Endodermal cell (in vitro differentiated cells): ENCODE data around the gene ASB1. TPM values are rescaled to one million over a fixed set of nuclear protein-coding genes. Genes with fewer than 3 reads are reported as not detected.

ENCODE experiments used
- DNase-seq: peaks from one replicate; pipeline ENCODE4 v3.0.0-alpha.2; 2017
- H3K27ac ChIP-seq: 2 replicates; pipeline ENCODE4 v1.5.1; 2013; ENCODE audit warnings: mild to moderate bottlenecking, low read depth, low read length, moderate library complexity
- H3K27me3 ChIP-seq: 2 replicates; pipeline ENCODE4 v1.6.1; 2013; ENCODE audit warnings: mild to moderate bottlenecking, low read length, moderate library complexity; ENCODE audit not compliant: insufficient read depth, control insufficient read depth, poor library complexity, severe bottlenecking
- H3K36me3 ChIP-seq: 2 replicates; pipeline ENCODE4 v1.7.0; 2013; ENCODE audit warnings: mild to moderate bottlenecking, low read length, moderate library complexity; ENCODE audit not compliant: control insufficient read depth, insufficient read depth
- H3K4me1 ChIP-seq: one replicate; pipeline ENCODE4 v1.7.0; 2013; ENCODE audit warnings: low read length; ENCODE audit not compliant: control insufficient read depth, insufficient read depth
- H3K4me3 ChIP-seq: 2 replicates; pipeline ENCODE4 v1.5.1; 2013; ENCODE audit warnings: mild to moderate bottlenecking, low read length, moderate library complexity
- H3K9ac ChIP-seq: 2 replicates; pipeline ENCODE4 v1.6.1; 2013; ENCODE audit warnings: mild to moderate bottlenecking, low read length, moderate library complexity; ENCODE audit not compliant: poor library complexity, severe bottlenecking; ENCODE audit errors: extremely low read depth
- H3K9me3 ChIP-seq: 2 replicates; pipeline ENCODE4 v1.6.1; 2013; ENCODE audit warnings: mild to moderate bottlenecking, low read length, moderate library complexity; ENCODE audit not compliant: control insufficient read depth
- H3K27ac Mint-ChIP-seq: 2 replicates; pipeline ENCODE4 v1.8.0; 2020; ENCODE audit warnings: mixed read lengths
- H3K27me3 Mint-ChIP-seq: 2 replicates; pipeline ENCODE4 v1.8.0; 2021; ENCODE audit warnings: mild to moderate bottlenecking, mixed read lengths; ENCODE audit not compliant: insufficient read depth
- H3K36me3 Mint-ChIP-seq: 2 replicates; pipeline ENCODE4 v1.8.0; 2020; ENCODE audit warnings: low read depth, mixed read lengths
- H3K4me1 Mint-ChIP-seq: 2 replicates; pipeline ENCODE4 v1.8.0; 2020; ENCODE audit warnings: mixed read lengths
- H3K4me3 Mint-ChIP-seq: 2 replicates; pipeline ENCODE4 v1.8.0; 2020; ENCODE audit warnings: mild to moderate bottlenecking, moderate library complexity, mixed read lengths
- H3K9me3 Mint-ChIP-seq: 2 replicates; pipeline ENCODE4 v1.8.0; 2020; ENCODE audit warnings: mild to moderate bottlenecking, mixed read lengths
- WGBS, 2 experiments: methylation state at CpG; one replicate each; pipeline versions ENCODE4 v1.1.5 to v1.1.7; 2013; ENCODE audit warnings: missing lambda C conversion rate in 2 of 2, mixed read lengths in 1 of 2; ENCODE audit not compliant: insufficient coverage in 1 of 2, insufficient read length in 1 of 2; 5-methylcytosine and 5-hydroxymethylcytosine counted together
- total RNA-seq, 2 donors: library from RNA; stranded (reverse); fragmentation: NEBNext Ultra II Directional in 1 of 2; extraction: Animal tissue kit (Norgen Biotek cat#: 25700) in 1 of 2; gene quantifications; 2 replicates in 1 of 2; 3 replicates in 1 of 2; pipeline ENCODE4 v1.2.1, GENCODE V29; 2021
- TF ChIP-seq, protein P1 (sequence below): fragments of 200-600 bp; sonication (generic); conservative IDR thresholded peaks from 2 replicates; pipeline ENCODE4 v1.5.0; 2021; ENCODE audit warnings: antibody characterized with exemption, mild to moderate bottlenecking

Gene ASB1
- total RNA-seq, 2 donors from 2014 or later = 39.0 to 39.6 TPM

DNA sequence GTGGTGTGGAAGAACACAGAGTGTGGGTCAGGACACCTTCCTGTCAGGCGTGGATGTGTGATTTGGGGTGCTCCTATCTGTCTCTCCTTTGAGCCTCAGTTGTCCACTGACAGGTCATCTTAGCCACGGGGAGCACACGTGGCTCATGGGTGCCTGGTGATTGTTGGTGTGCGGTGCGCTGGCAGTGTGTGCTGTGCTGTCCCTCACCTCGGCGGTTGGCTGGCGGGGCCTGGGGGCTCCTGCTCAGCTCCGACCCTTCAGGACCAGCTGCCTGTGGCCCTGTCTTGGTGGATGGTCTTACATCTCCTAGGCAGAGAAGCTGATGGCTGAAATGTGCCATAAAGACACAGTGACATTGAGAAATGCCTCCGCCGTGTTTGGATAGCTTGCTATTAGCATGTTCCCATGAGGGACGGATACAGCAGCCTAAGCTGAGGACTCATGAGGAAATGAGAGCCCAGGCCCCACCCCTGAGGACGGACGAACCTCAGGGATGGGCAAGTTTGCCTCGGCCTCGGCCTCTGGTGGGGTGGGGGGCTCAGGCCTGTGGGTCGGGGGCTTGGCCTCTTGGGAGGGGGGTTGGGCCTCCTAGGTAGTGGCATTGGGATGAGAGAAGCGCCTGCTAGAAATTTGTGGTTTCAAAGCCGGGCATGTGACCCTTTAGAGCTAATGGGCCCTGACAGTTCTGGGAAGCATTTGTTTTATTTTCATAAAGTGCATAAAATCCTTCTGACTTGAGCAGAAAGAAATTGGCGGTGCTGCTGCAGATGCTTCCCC lies 20.3 kb upstream of the ASB1 start:
- no peaks in the 10 kb centered on the region for H3K27me3 ChIP-seq
- H3K4me1 ChIP-seq = no peaks in the 10 kb centered on the region
- H3K36me3 ChIP-seq = no peaks in the 10 kb centered on the region
- H3K27ac ChIP-seq = no peak overlapping the region
- no peaks in the 10 kb centered on the region for H3K9me3 ChIP-seq
- Mint-ChIP-seq H3K27me3 (no peaks in the 10 kb centered on the region), H3K4me1 (peaks cover 11% of the 10 kb centered on the region), H3K9me3 (no peaks in the 10 kb centered on the region), H3K4me3 (no peak overlapping the region), H3K27ac (peak overlapping the region; percentile 35), H3K36me3 (peaks cover 27% of the 10 kb centered on the region)
- 92 to 93% methylated on average over 9 to 20 of the region's 20 CpGs for WGBS, 2 experiments
- H3K4me3 ChIP-seq = no peak overlapping the region
- TF ChIP-seq, protein P1, sequence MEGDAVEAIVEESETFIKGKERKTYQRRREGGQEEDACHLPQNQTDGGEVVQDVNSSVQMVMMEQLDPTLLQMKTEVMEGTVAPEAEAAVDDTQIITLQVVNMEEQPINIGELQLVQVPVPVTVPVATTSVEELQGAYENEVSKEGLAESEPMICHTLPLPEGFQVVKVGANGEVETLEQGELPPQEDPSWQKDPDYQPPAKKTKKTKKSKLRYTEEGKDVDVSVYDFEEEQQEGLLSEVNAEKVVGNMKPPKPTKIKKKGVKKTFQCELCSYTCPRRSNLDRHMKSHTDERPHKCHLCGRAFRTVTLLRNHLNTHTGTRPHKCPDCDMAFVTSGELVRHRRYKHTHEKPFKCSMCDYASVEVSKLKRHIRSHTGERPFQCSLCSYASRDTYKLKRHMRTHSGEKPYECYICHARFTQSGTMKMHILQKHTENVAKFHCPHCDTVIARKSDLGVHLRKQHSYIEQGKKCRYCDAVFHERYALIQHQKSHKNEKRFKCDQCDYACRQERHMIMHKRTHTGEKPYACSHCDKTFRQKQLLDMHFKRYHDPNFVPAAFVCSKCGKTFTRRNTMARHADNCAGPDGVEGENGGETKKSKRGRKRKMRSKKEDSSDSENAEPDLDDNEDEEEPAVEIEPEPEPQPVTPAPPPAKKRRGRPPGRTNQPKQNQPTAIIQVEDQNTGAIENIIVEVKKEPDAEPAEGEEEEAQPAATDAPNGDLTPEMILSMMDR = no peak
- no peak overlapping the region for H3K9ac ChIP-seq
- DNase-seq = no peak

- H3K36me3 ChIP-seq = no peaks in the 10 kb centered on the region
- Mint-ChIP-seq H3K27me3 (no peaks in the 10 kb centered on the region), H3K36me3 (peaks cover 23% of the 10 kb centered on the region), H3K27ac (no peak overlapping the region), H3K4me3 (no peak overlapping the region), H3K4me1 (peaks cover 11% of the 10 kb centered on the region), H3K9me3 (no peaks in the 10 kb centered on the region)
- H3K27ac ChIP-seq = no peak overlapping the region
- no peak overlapping the region for H3K4me3 ChIP-seq
- H3K9me3 ChIP-seq = no peaks in the 10 kb centered on the region
- no peaks in the 10 kb centered on the region for H3K27me3 ChIP-seq
- H3K4me1 ChIP-seq = no peaks in the 10 kb centered on the region
- no peak overlapping the region for H3K9ac ChIP-seq
- DNase-seq = no peak
- TF ChIP-seq, protein P1 = no peak
- 87% methylated on average over 8 of the region's 8 CpGs; no CpG with 5 or more reads in 1 of the 2 experiments for WGBS, 2 experiments
Observed at GRCh38 chr2:238406998-238407285, 19.8 kb upstream of the ASB1 start.

DNA sequence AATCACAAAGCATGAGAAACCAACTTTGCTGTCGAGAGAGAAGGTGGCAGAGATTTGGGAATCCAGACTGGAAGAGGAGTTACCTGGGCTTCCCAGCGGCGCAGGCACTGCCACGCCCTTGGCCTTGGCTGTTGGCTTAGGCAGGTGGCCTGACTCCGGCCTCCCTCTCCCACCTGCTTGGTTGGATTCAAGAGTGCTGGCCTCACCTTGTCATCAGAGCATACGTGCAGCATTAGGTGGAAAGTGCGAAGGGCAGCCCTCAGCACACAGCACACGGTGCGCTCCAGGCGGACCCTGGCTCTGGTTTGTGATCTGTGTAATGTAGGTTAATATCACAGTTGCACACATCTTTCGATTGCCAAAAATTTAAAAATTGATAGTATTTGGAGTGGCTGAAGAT lies 19.2 kb upstream of the ASB1 start:
- Histone ChIP-seq H3K27me3 (no peaks in the 10 kb centered on the region), H3K4me1 (no peaks in the 10 kb centered on the region), H3K4me3 (no peak overlapping the region), H3K9ac (no peak overlapping the region), H3K9me3 (no peaks in the 10 kb centered on the region), H3K27ac (no peak overlapping the region), H3K36me3 (no peaks in the 10 kb centered on the region)
- Mint-ChIP-seq H3K4me1 (peaks cover 11% of the 10 kb centered on the region), H3K36me3 (peaks cover 23% of the 10 kb centered on the region), H3K27me3 (no peaks in the 10 kb centered on the region), H3K27ac (no peak overlapping the region), H3K9me3 (no peaks in the 10 kb centered on the region), H3K4me3 (no peak overlapping the region)
- TF ChIP-seq, protein P1 = no peak
- WGBS, 2 experiments = 95% methylated on average over 5 to 11 of the region's 11 CpGs
- DNase-seq = no peak
